Measurements from ENCODE around the gene HOXA6.

HOXA6 gene

GRCh38 chr7:27157702-27158431 is 10.3 kb upstream of the HOXA6 start:
- no peak overlapping the region for H3K4me2 ChIP-seq
- H3K27ac ChIP-seq: no peak overlapping the region
- no peaks in the 10 kb centered on the region for H3K36me3 ChIP-seq
- peaks cover 20 to 47% (median 38%) of the 10 kb centered on the region in 11 experiments for H3K9me3 ChIP-seq (replicated peaks in 1 of 11)
- H3K4me3 ChIP-seq: no peak overlapping the region
- peaks cover 94 to 100% (median 100%) of the 10 kb centered on the region in 11 experiments for H3K27me3 ChIP-seq
- H3K9ac ChIP-seq: no peak overlapping the region
- peaks cover 8 to 15% (median 13%) of the 10 kb centered on the region in 10 experiments; a peak in 18 of 20 replicates for H3K4me1 ChIP-seq
- no peak for TF ChIP-seq Cebpa-rat (IDR thresholded peaks at IDR 0.05)
- peaks cover 0 to 82% (median 58%) of the 10 kb centered on the region in 11 experiments; a peak in 17 of 22 replicates for H4K20me1 ChIP-seq

- Histone ChIP-seq H3K4me2 (no peak overlapping the region), H3K27ac (no peak overlapping the region), H3K4me3 (no peak overlapping the region), H3K4me1 (peaks cover 8 to 19% (median 15%) of the 10 kb centered on the region in 10 experiments; a peak in 19 of 20 replicates), H3K9ac (no peak overlapping the region), H3K27me3 (peaks cover 94 to 100% (median 100%) of the 10 kb centered on the region in 11 experiments), H4K20me1 (peaks cover 0 to 85% (median 64%) of the 10 kb centered on the region in 11 experiments; a peak in 17 of 22 replicates), H3K36me3 (no peaks in the 10 kb centered on the region), H3K9me3 (replicated peaks in 1 of 11) (peaks cover 20 to 48% (median 38%) of the 10 kb centered on the region in 11 experiments)
- TF ChIP-seq Cebpa-rat (IDR thresholded peaks at IDR 0.05): no peak
Measured at GRCh38 chr7:27156916-27157701, 9.5 kb upstream of the HOXA6 start.

GRCh38 chr7:27156508-27156898 is 8.9 kb upstream of the HOXA6 start, which contains the start of gene HOXA7:
TSS of gene HOXA7 (minus strand) at chr7:27156675. CDS start at chr7:27156545, 130 bp downstream.
- no peaks in the 10 kb centered on the region for H3K36me3 ChIP-seq
- H3K9ac ChIP-seq: no peak within 1 kb of the TSS
- peaks cover 20 to 48% (median 38%) of the 10 kb centered on the region in 11 experiments for H3K9me3 ChIP-seq (replicated peaks in 1 of 11)
- H3K4me1 ChIP-seq: peaks cover 12 to 25% (median 19%) of the 10 kb centered on the region in 10 experiments; a peak in 19 of 20 replicates
- no peak within 1 kb of the TSS for H3K4me2 ChIP-seq
- H3K4me3 ChIP-seq: peak within 1 kb of the TSS in 2 of 10 experiments; percentile 5 to 35; a peak in 3 of 20 replicates
- H4K20me1 ChIP-seq: peaks cover 0 to 87% (median 65%) of the 10 kb centered on the region in 11 experiments; a peak in 17 of 22 replicates
- H3K27ac ChIP-seq: no peak within 1 kb of the TSS
- no peak for TF ChIP-seq Cebpa-rat (IDR thresholded peaks at IDR 0.05)
- peaks cover 94 to 100% (median 100%) of the 10 kb centered on the region in 11 experiments for H3K27me3 ChIP-seq

- Histone ChIP-seq H3K27me3 (peaks cover 100% of the 10 kb centered on the region in 11 experiments), H3K9ac (no peak overlapping the region), H3K4me3 (peak overlapping the region in 2 of 10 experiments; percentile 5 to 35; a peak in 3 of 20 replicates), H3K27ac (no peak overlapping the region), H4K20me1 (peaks cover 0 to 91% (median 70%) of the 10 kb centered on the region in 11 experiments; a peak in 17 of 22 replicates), H3K4me2 (no peak overlapping the region), H3K9me3 (replicated peaks in 1 of 11) (peaks cover 20 to 48% (median 38%) of the 10 kb centered on the region in 11 experiments), H3K4me1 (peaks cover 18 to 27% (median 24%) of the 10 kb centered on the region in 10 experiments; a peak in 19 of 20 replicates), H3K36me3 (no peaks in the 10 kb centered on the region)
- TF ChIP-seq Cebpa-rat (IDR thresholded peaks at IDR 0.05): no peak
Measured at GRCh38 chr7:27155816-27156507, 8.4 kb upstream of the HOXA6 start.

GRCh38 chr7:27154901-27155815 is 7.6 kb upstream of the HOXA6 start:
- H3K4me1 ChIP-seq: peaks cover 11 to 26% (median 23%) of the 10 kb centered on the region in 10 experiments
- peaks cover 100% of the 10 kb centered on the region in 11 experiments for H3K27me3 ChIP-seq
- no peak overlapping the region for H3K4me3 ChIP-seq
- no peak overlapping the region for H3K9ac ChIP-seq
- TF ChIP-seq Cebpa-rat (IDR thresholded peaks at IDR 0.05): no peak
- no peak overlapping the region for H3K27ac ChIP-seq
- no peak overlapping the region for H3K4me2 ChIP-seq
- peaks cover 20 to 48% (median 38%) of the 10 kb centered on the region in 11 experiments for H3K9me3 ChIP-seq (replicated peaks in 1 of 11)
- no peaks in the 10 kb centered on the region for H3K36me3 ChIP-seq
- H4K20me1 ChIP-seq: peaks cover 0 to 87% (median 68%) of the 10 kb centered on the region in 11 experiments; a peak in 17 of 22 replicates

GRCh38 chr7:27154369-27154768 is 6.8 kb upstream of the HOXA6 start:
- H3K4me3 ChIP-seq: no peak overlapping the region
- H3K4me1 ChIP-seq: peaks cover 11 to 24% (median 20%) of the 10 kb centered on the region in 10 experiments
- H4K20me1 ChIP-seq: peaks cover 0 to 82% (median 60%) of the 10 kb centered on the region in 11 experiments; a peak in 17 of 22 replicates
- no peak overlapping the region for H3K4me2 ChIP-seq
- no peak overlapping the region for H3K9ac ChIP-seq
- H3K36me3 ChIP-seq: no peaks in the 10 kb centered on the region
- no peak for TF ChIP-seq Cebpa-rat (IDR thresholded peaks at IDR 0.05)
- peaks cover 100% of the 10 kb centered on the region in 11 experiments for H3K27me3 ChIP-seq
- H3K27ac ChIP-seq: no peak overlapping the region
- H3K9me3 ChIP-seq (replicated peaks in 1 of 11): peaks cover 20 to 48% (median 38%) of the 10 kb centered on the region in 11 experiments

GRCh38 chr7:27153526-27153925 is 6.0 kb upstream of the HOXA6 start:
- no peak for TF ChIP-seq Cebpa-rat (IDR thresholded peaks at IDR 0.05)
- peaks cover 100% of the 10 kb centered on the region in 11 experiments for H3K27me3 ChIP-seq
- H3K4me2 ChIP-seq: no peak overlapping the region
- no peak overlapping the region for H3K9ac ChIP-seq
- H4K20me1 ChIP-seq: peaks cover 0 to 75% (median 54%) of the 10 kb centered on the region in 11 experiments; a peak in 16 of 22 replicates
- no peak overlapping the region for H3K27ac ChIP-seq
- no peak overlapping the region for H3K4me3 ChIP-seq
- no peaks in the 10 kb centered on the region for H3K36me3 ChIP-seq
- H3K4me1 ChIP-seq: peaks cover 11 to 24% (median 20%) of the 10 kb centered on the region in 10 experiments
- peaks cover 25 to 52% (median 41%) of the 10 kb centered on the region in 11 experiments for H3K9me3 ChIP-seq (replicated peaks in 1 of 11)
